IPS-18a (cell line): ENCODE measurements around the gene SPTSSA.
"Not testable (repeated sequence)": the region's sequence is repeated elsewhere in the genome, so short reads cannot be mapped to it uniquely, and the experiment has no call there.

ENCODE experiments used
- H3K27ac ChIP-seq: one replicate; pipeline ENCODE4 v1.5.1; 2013; ENCODE audit warnings: low read length
- H3K27me3 ChIP-seq: one replicate; pipeline ENCODE4 v1.6.1; 2013; ENCODE audit warnings: mild to moderate bottlenecking, low read length; ENCODE audit not compliant: control insufficient read depth, insufficient read depth
- H3K36me3 ChIP-seq: one replicate; pipeline ENCODE4 v1.6.1; 2013; ENCODE audit warnings: low read depth, low read length; ENCODE audit not compliant: control insufficient read depth
- H3K4me1 ChIP-seq: one replicate; pipeline ENCODE4 v1.6.1; 2013; ENCODE audit warnings: low read depth, low read length; ENCODE audit not compliant: control insufficient read depth
- H3K4me3 ChIP-seq: one replicate; pipeline ENCODE4 v1.5.1; 2013; ENCODE audit warnings: low read length
- H3K9ac ChIP-seq: one replicate; pipeline ENCODE4 v1.6.1; 2013; ENCODE audit warnings: mild to moderate bottlenecking, low read length, moderate library complexity
- H3K9me3 ChIP-seq: one replicate; pipeline ENCODE4 v1.6.1; 2013; ENCODE audit warnings: low read depth, low read length; ENCODE audit not compliant: control insufficient read depth

SPTSSA gene

GRCh38 chr14:34449819-34450541 is 12.1 kb downstream of the SPTSSA start:
- Histone ChIP-seq H3K9ac (no peak overlapping the region), H3K27me3 (no peaks in the 10 kb centered on the region), H3K4me1 (no peaks in the 10 kb centered on the region), H3K27ac (no peak overlapping the region), H3K36me3 (peaks cover 6% of the 10 kb centered on the region), H3K9me3 (no peaks in the 10 kb centered on the region), H3K4me3 (no peak overlapping the region)

- no peaks in the 10 kb centered on the region for H3K36me3 ChIP-seq
- H3K9me3 ChIP-seq: no peaks in the 10 kb centered on the region
- peaks cover 6% of the 10 kb centered on the region for H3K4me1 ChIP-seq
- H3K9ac ChIP-seq: no peak overlapping the region
- no peak overlapping the region for H3K4me3 ChIP-seq
- no peak overlapping the region for H3K27ac ChIP-seq
- H3K27me3 ChIP-seq: no peaks in the 10 kb centered on the region
Observed at GRCh38 chr14:34439090-34439489, 22.9 kb downstream of the SPTSSA start.

GRCh38 chr14:34438438-34438837 is 23.6 kb downstream of the SPTSSA start:
- Histone ChIP-seq H3K9ac (no peak overlapping the region), H3K4me1 (peaks cover 6% of the 10 kb centered on the region), H3K9me3 (no peaks in the 10 kb centered on the region), H3K4me3 (no peak overlapping the region), H3K27me3 (no peaks in the 10 kb centered on the region), H3K27ac (no peak overlapping the region), H3K36me3 (no peaks in the 10 kb centered on the region)

GRCh38 chr14:34437729-34438080 is 24.3 kb downstream of the SPTSSA start:
- Histone ChIP-seq H3K9ac (no peak overlapping the region), H3K27me3 (no peaks in the 10 kb centered on the region), H3K4me3 (no peak overlapping the region), H3K27ac (no peak overlapping the region), H3K4me1 (peaks cover 6% of the 10 kb centered on the region), H3K36me3 (no peaks in the 10 kb centered on the region), H3K9me3 (no peaks in the 10 kb centered on the region)

GRCh38 chr14:34436960-34437728 is 24.9 kb downstream of the SPTSSA start:
- no peak overlapping the region for H3K9ac ChIP-seq
- peaks cover 6% of the 10 kb centered on the region for H3K4me1 ChIP-seq
- no peaks in the 10 kb centered on the region for H3K36me3 ChIP-seq
- H3K27ac ChIP-seq: no peak overlapping the region
- no peak overlapping the region for H3K4me3 ChIP-seq
- H3K9me3 ChIP-seq: no peaks in the 10 kb centered on the region
- no peaks in the 10 kb centered on the region for H3K27me3 ChIP-seq

- no peaks in the 10 kb centered on the region for H3K27me3 ChIP-seq
- no peak overlapping the region for H3K27ac ChIP-seq
- no peaks in the 10 kb centered on the region for H3K9me3 ChIP-seq
- H3K4me3 ChIP-seq: no peak overlapping the region
- peaks cover 6% of the 10 kb centered on the region for H3K4me1 ChIP-seq
- no peaks in the 10 kb centered on the region for H3K36me3 ChIP-seq
- no peak overlapping the region for H3K9ac ChIP-seq
Observed at GRCh38 chr14:34436118-34436905, 25.7 kb downstream of the SPTSSA start.

- H3K9me3 ChIP-seq: no peaks in the 10 kb centered on the region
- H3K27ac ChIP-seq: no peak overlapping the region
- peaks cover 6% of the 10 kb centered on the region for H3K4me1 ChIP-seq
- H3K9ac ChIP-seq: no peak overlapping the region
- H3K27me3 ChIP-seq: no peaks in the 10 kb centered on the region
- H3K4me3 ChIP-seq: no peak overlapping the region
- no peaks in the 10 kb centered on the region for H3K36me3 ChIP-seq
Observed at GRCh38 chr14:34433957-34434356, 28.1 kb downstream of the SPTSSA start.

- not testable (repeated sequence) for H3K9me3 ChIP-seq, H3K4me1 ChIP-seq, H3K27ac ChIP-seq, H3K36me3 ChIP-seq, H3K9ac ChIP-seq, H3K4me3 ChIP-seq, H3K27me3 ChIP-seq
Observed at GRCh38 chr14:34428102-34428466, 34.0 kb downstream of the SPTSSA start.

GRCh38 chr14:34426313-34427295 is 35.4 kb downstream of the SPTSSA start:
- no peaks in the 10 kb centered on the region for H3K4me1 ChIP-seq
- no peak overlapping the region for H3K27ac ChIP-seq
- no peaks in the 10 kb centered on the region for H3K36me3 ChIP-seq
- no peak overlapping the region for H3K4me3 ChIP-seq
- H3K27me3 ChIP-seq: no peaks in the 10 kb centered on the region
- H3K9ac ChIP-seq: no peak overlapping the region
- no peaks in the 10 kb centered on the region for H3K9me3 ChIP-seq

GRCh38 chr14:34425095-34425851 is 36.8 kb downstream of the SPTSSA start:
- no peaks in the 10 kb centered on the region for H3K9me3 ChIP-seq
- H3K9ac ChIP-seq: no peak overlapping the region
- no peaks in the 10 kb centered on the region for H3K36me3 ChIP-seq
- H3K27me3 ChIP-seq: no peaks in the 10 kb centered on the region
- no peaks in the 10 kb centered on the region for H3K4me1 ChIP-seq
- H3K4me3 ChIP-seq: no peak overlapping the region
- H3K27ac ChIP-seq: no peak overlapping the region
